ENCODE data around the gene RIPOR3. TPM values are rescaled to one million over a fixed set of nuclear protein-coding genes. Genes with fewer than 3 reads are reported as not detected.

The RIPOR3 gene
- total and polyA plus RNA-seq, 9 of the 15 experiments (the other 6 are each of a cell fraction or from before 2014, with no cell fraction given): 3.3 to 62.7 (median 21.4) TPM

DNA sequence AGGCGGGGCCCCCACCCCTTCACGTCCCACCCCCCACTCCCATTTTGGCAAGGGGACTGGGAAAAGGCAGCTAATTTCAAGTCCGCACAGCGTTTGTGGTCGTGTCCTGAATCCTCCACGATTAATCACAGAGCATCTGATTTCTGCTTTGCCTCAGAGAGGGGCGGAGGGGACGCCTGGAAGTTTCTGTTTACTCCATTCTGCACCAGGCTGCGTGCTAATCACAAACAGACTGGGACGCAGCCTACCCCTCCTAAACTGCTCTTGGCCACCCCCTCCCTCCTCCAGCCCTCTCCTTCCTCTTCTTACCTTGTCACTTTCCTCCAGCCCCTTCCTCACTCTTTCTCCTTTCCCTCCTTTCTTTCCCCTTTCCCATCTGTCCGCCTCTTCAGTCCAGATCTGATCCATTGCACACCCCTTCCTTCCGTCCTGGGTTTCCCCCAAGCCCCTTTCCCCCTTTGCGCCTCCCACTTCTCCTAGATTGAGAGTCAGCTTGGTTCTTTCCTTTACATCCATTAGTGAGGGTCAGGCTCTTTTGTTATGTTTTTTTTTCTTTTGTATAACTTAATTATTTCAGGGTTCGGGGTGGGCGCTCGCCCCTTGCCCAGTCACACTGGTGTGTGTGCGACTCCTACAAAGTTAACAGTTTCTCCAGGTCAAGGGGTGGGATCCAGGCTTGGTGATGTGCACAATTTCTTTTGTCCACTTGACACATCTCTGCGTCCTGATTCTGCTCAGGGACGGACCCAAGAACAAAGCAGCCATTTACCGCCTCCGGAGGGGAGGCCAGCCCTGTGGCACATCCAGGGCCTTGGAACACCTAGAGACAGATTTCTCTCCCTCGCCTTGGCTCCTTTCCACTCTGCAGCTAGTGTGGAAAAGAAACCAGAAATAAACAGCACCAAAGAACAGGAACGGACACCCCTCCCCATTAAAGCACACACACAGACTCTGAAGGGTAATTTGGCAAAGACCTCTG lies 520 bp upstream of the RIPOR3 start (continued):
- peak; percentile 62; the same call in 1 of the 2 replicates for TF ChIP-seq ARID2 (IDR thresholded peaks at IDR 0.05)
- TF ChIP-seq ARNT (IDR thresholded peaks at IDR 0.05): peak in 1 of 2 experiments; percentile 40; a peak in 1 of 4 replicates
- TF ChIP-seq, protein P1, sequence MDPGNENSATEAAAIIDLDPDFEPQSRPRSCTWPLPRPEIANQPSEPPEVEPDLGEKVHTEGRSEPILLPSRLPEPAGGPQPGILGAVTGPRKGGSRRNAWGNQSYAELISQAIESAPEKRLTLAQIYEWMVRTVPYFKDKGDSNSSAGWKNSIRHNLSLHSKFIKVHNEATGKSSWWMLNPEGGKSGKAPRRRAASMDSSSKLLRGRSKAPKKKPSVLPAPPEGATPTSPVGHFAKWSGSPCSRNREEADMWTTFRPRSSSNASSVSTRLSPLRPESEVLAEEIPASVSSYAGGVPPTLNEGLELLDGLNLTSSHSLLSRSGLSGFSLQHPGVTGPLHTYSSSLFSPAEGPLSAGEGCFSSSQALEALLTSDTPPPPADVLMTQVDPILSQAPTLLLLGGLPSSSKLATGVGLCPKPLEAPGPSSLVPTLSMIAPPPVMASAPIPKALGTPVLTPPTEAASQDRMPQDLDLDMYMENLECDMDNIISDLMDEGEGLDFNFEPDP (CRISPR knock-in tag; IDR thresholded peaks at IDR 0.05): no peak
- no peak for TF ChIP-seq HNRNPK (IDR thresholded peaks at IDR 0.05; ENCODE audit: low read depth, low read length, poor library complexity, severe bottlenecking)
- TF ChIP-seq, protein P2, sequence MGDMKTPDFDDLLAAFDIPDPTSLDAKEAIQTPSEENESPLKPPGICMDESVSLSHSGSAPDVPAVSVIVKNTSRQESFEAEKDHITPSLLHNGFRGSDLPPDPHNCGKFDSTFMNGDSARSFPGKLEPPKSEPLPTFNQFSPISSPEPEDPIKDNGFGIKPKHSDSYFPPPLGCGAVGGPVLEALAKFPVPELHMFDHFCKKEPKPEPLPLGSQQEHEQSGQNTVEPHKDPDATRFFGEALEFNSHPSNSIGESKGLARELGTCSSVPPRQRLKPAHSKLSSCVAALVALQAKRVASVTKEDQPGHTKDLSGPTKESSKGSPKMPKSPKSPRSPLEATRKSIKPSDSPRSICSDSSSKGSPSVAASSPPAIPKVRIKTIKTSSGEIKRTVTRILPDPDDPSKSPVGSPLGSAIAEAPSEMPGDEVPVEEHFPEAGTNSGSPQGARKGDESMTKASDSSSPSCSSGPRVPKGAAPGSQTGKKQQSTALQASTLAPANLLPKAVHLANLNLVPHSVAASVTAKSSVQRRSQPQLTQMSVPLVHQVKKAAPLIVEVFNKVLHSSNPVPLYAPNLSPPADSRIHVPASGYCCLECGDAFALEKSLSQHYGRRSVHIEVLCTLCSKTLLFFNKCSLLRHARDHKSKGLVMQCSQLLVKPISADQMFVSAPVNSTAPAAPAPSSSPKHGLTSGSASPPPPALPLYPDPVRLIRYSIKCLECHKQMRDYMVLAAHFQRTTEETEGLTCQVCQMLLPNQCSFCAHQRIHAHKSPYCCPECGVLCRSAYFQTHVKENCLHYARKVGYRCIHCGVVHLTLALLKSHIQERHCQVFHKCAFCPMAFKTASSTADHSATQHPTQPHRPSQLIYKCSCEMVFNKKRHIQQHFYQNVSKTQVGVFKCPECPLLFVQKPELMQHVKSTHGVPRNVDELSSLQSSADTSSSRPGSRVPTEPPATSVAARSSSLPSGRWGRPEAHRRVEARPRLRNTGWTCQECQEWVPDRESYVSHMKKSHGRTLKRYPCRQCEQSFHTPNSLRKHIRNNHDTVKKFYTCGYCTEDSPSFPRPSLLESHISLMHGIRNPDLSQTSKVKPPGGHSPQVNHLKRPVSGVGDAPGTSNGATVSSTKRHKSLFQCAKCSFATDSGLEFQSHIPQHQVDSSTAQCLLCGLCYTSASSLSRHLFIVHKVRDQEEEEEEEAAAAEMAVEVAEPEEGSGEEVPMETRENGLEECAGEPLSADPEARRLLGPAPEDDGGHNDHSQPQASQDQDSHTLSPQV (IDR thresholded peaks at IDR 0.05): no peak
- TF ChIP-seq, protein P3, sequence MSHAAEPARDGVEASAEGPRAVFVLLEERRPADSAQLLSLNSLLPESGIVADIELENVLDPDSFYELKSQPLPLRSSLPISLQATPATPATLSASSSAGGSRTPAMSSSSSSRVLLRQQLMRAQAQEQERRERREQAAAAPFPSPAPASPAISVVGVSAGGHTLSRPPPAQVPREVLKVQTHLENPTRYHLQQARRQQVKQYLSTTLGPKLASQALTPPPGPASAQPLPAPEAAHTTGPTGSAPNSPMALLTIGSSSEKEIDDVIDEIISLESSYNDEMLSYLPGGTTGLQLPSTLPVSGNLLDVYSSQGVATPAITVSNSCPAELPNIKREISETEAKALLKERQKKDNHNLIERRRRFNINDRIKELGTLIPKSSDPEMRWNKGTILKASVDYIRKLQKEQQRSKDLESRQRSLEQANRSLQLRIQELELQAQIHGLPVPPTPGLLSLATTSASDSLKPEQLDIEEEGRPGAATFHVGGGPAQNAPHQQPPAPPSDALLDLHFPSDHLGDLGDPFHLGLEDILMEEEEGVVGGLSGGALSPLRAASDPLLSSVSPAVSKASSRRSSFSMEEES (CRISPR knock-in tag; IDR thresholded peaks at IDR 0.05): no peak
- TF ChIP-seq, protein P4, sequence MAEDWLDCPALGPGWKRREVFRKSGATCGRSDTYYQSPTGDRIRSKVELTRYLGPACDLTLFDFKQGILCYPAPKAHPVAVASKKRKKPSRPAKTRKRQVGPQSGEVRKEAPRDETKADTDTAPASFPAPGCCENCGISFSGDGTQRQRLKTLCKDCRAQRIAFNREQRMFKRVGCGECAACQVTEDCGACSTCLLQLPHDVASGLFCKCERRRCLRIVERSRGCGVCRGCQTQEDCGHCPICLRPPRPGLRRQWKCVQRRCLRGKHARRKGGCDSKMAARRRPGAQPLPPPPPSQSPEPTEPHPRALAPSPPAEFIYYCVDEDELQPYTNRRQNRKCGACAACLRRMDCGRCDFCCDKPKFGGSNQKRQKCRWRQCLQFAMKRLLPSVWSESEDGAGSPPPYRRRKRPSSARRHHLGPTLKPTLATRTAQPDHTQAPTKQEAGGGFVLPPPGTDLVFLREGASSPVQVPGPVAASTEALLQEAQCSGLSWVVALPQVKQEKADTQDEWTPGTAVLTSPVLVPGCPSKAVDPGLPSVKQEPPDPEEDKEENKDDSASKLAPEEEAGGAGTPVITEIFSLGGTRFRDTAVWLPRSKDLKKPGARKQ (CRISPR knock-in tag; IDR thresholded peaks at IDR 0.05): no peak
- peak; percentile 68 for TF ChIP-seq MIER1 (IDR thresholded peaks at IDR 0.05; ENCODE audit: low read depth)
- no peak for TF ChIP-seq ZNF75A (CRISPR knock-in tag; IDR thresholded peaks at IDR 0.05)
- no peak; the same call in 1 of the 2 replicates for TF ChIP-seq NBN (IDR thresholded peaks at IDR 0.05; ENCODE audit: low read depth)
- TF ChIP-seq, protein P5, sequence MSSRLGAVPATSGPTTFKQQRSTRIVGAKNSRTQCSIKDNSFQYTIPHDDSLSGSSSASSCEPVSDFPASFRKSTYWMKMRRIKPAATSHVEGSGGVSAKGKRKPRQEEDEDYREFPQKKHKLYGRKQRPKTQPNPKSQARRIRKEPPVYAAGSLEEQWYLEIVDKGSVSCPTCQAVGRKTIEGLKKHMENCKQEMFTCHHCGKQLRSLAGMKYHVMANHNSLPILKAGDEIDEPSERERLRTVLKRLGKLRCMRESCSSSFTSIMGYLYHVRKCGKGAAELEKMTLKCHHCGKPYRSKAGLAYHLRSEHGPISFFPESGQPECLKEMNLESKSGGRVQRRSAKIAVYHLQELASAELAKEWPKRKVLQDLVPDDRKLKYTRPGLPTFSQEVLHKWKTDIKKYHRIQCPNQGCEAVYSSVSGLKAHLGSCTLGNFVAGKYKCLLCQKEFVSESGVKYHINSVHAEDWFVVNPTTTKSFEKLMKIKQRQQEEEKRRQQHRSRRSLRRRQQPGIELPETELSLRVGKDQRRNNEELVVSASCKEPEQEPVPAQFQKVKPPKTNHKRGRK (tag; IDR thresholded peaks at IDR 0.05): peak; percentile 30; the same call in 1 of the 2 replicates
- no peak for TF ChIP-seq CBFB (CRISPR knock-in tag; IDR thresholded peaks at IDR 0.05)
- TF ChIP-seq SMARCB1 (IDR thresholded peaks at IDR 0.05; ENCODE audit: insufficient read length, low read depth): no peak
- TF ChIP-seq ZFPM2 (CRISPR knock-in tag; IDR thresholded peaks at IDR 0.05): no peak
- TF ChIP-seq ZNF12 (CRISPR knock-in tag; IDR thresholded peaks at IDR 0.05): no peak

Measured in K562 (cell line).